Measurements from ENCODE around the gene PFKFB1. TPM values are rescaled to one million over a fixed set of nuclear protein-coding genes. Genes with fewer than 3 reads are reported as not detected.

Gene PFKFB1
- polyA plus RNA-seq, 1 donor (not counting 4 experiments of a cell fraction or from before 2014, with no cell fraction given) = 0.33 TPM

DNA sequence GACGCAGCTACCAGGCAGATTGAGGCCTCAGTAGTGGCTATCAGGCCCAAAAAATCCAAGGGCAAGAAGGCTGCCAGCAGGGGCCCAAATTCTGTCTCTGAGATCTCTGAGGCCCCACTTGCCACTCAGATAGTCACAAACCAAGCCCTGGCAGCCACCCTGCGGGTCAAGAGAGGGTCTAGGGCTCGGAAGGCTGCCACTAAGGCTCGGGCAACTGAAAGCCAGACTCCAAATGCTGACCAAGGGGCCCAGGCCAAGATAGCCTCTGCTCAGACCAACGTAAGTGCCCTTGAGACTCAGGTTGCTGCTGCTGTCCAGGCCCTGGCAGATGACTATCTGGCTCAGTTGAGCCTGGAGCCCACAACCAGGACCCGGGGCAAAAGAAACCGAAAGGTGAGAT, 70.6 kb downstream of the PFKFB1 start:
- no peaks in the 10 kb centered on the region for H3K4me1 ChIP-seq (ENCODE audit: control insufficient read depth, extremely low read depth, insufficient read depth, low read length)
- no peak overlapping the region for H3K4me3 ChIP-seq (ENCODE audit: control insufficient read depth in 2 of 3, extremely low read depth in 1 of 3, insufficient read depth in 2 of 3, low read depth in 1 of 3, low read length in 3 of 3)
- FAIRE-seq (no peak), DNase-seq (ENCODE audit: low read depth, low spot score) (no peak)
- H3K36me3 ChIP-seq (ENCODE audit: control insufficient read depth in 2 of 2, extremely low read depth in 1 of 2, insufficient read depth in 2 of 2, low read length in 2 of 2) = no peaks in the 10 kb centered on the region
- no peaks in the 10 kb centered on the region for H3K9me1 ChIP-seq (ENCODE audit: control insufficient read depth, extremely low read depth, insufficient read depth, low read length)
- no peak overlapping the region for H3K27ac ChIP-seq (ENCODE audit: control insufficient read depth, insufficient read depth, low read length)
- no peaks in the 10 kb centered on the region for H3K9me3 ChIP-seq (ENCODE audit: control insufficient read depth, low read depth, low read length)
- H4K20me1 ChIP-seq (ENCODE audit: control insufficient read depth, extremely low read depth, insufficient read depth, low read length) = no peaks in the 10 kb centered on the region
- H3K4me2 ChIP-seq (ENCODE audit: control insufficient read depth, extremely low read depth, insufficient read depth, low read depth, low read length) = no peak overlapping the region
- no peaks in the 10 kb centered on the region for H3K79me2 ChIP-seq (ENCODE audit: control insufficient read depth, insufficient read depth, low read length)
- peaks cover 6% of the 10 kb centered on the region for H3K27me3 ChIP-seq (ENCODE audit: control insufficient read depth, extremely low read depth, insufficient read depth, low read length)
- dilution Hi-C loops (cut with MboI; ENCODE audit: extremely low pct_ligation_motif_present, low sequenced_read_pairs) = no loop called here
- no peak overlapping the region for H2AFZ ChIP-seq (ENCODE audit: control insufficient read depth, low read length)
- TF ChIP-seq, protein P1, sequence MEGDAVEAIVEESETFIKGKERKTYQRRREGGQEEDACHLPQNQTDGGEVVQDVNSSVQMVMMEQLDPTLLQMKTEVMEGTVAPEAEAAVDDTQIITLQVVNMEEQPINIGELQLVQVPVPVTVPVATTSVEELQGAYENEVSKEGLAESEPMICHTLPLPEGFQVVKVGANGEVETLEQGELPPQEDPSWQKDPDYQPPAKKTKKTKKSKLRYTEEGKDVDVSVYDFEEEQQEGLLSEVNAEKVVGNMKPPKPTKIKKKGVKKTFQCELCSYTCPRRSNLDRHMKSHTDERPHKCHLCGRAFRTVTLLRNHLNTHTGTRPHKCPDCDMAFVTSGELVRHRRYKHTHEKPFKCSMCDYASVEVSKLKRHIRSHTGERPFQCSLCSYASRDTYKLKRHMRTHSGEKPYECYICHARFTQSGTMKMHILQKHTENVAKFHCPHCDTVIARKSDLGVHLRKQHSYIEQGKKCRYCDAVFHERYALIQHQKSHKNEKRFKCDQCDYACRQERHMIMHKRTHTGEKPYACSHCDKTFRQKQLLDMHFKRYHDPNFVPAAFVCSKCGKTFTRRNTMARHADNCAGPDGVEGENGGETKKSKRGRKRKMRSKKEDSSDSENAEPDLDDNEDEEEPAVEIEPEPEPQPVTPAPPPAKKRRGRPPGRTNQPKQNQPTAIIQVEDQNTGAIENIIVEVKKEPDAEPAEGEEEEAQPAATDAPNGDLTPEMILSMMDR (optimal IDR thresholded peaks at IDR 0.05 in 1 of 3, IDR thresholded peaks at IDR 0.05 in 1 of 3, conservative IDR thresholded peaks at IDR 0.05 in 1 of 3; ENCODE audit: extremely low read depth in 1 of 3, insufficient read depth in 2 of 3, low read length in 3 of 3) = no peak
- TF ChIP-seq EZH2 (IDR thresholded peaks at IDR 0.05; ENCODE audit: low read length) = no peak
- H3K9ac ChIP-seq (ENCODE audit: control insufficient read depth, extremely low read depth, insufficient read depth, low read length) = no peak overlapping the region

DNA sequence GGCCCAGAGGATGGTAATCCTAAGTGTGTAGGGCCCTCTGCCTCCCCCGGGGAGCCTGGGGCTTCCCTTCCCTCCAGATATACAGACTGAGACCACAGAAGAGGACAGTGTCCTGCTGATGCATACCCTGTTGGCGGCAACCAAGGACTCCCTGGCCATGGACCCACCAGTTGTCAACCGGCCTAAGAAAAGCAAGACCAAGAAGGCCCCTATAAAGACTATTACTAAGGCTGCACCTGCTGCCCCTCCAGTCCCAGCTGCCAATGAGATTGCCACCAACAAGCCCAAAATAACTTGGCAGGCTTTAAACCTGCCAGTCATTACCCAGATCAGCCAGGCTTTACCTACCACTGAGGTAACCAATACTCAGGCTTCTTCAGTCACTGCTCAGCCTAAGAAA, 71.4 kb downstream of the PFKFB1 start:
- Histone ChIP-seq H3K79me2 (ENCODE audit: control insufficient read depth, insufficient read depth, low read length) (no peaks in the 10 kb centered on the region), H3K27ac (ENCODE audit: control insufficient read depth, insufficient read depth, low read length) (no peak overlapping the region), H3K4me1 (ENCODE audit: control insufficient read depth, extremely low read depth, insufficient read depth, low read length) (no peaks in the 10 kb centered on the region), H2AFZ (ENCODE audit: control insufficient read depth, low read length) (no peak overlapping the region), H4K20me1 (ENCODE audit: control insufficient read depth, extremely low read depth, insufficient read depth, low read length) (no peaks in the 10 kb centered on the region), H3K27me3 (ENCODE audit: control insufficient read depth, extremely low read depth, insufficient read depth, low read length) (peaks cover 6% of the 10 kb centered on the region), H3K4me2 (ENCODE audit: control insufficient read depth, extremely low read depth, insufficient read depth, low read depth, low read length) (no peak overlapping the region), H3K9me3 (ENCODE audit: control insufficient read depth, low read depth, low read length) (no peaks in the 10 kb centered on the region), H3K9me1 (ENCODE audit: control insufficient read depth, extremely low read depth, insufficient read depth, low read length) (no peaks in the 10 kb centered on the region), H3K36me3 (ENCODE audit: control insufficient read depth in 2 of 2, extremely low read depth in 1 of 2, insufficient read depth in 2 of 2, low read length in 2 of 2) (no peaks in the 10 kb centered on the region), H3K4me3 (ENCODE audit: control insufficient read depth in 2 of 3, extremely low read depth in 1 of 3, insufficient read depth in 2 of 3, low read depth in 1 of 3, low read length in 3 of 3) (no peak overlapping the region), H3K9ac (ENCODE audit: control insufficient read depth, extremely low read depth, insufficient read depth, low read length) (no peak overlapping the region)
- DNase-seq (ENCODE audit: low read depth, low spot score) (no peak), FAIRE-seq (no peak)
- TF ChIP-seq EZH2 (IDR thresholded peaks at IDR 0.05; ENCODE audit: low read length) = no peak
- TF ChIP-seq, protein P1 (optimal IDR thresholded peaks at IDR 0.05 in 1 of 3, IDR thresholded peaks at IDR 0.05 in 1 of 3, conservative IDR thresholded peaks at IDR 0.05 in 1 of 3; ENCODE audit: extremely low read depth in 1 of 3, insufficient read depth in 2 of 3, low read length in 3 of 3) = no peak
- dilution Hi-C loops (cut with MboI; ENCODE audit: extremely low pct_ligation_motif_present, low sequenced_read_pairs) = no loop called here
